Myocyte (in vitro differentiated cells): ENCODE measurements around the gene PLET1. TPM values are rescaled to one million over a fixed set of nuclear protein-coding genes. Genes with fewer than 3 reads are reported as not detected.

ENCODE experiments used
- DNase-seq: peaks from one replicate; pipeline ENCODE4 v3.0.0-alpha.2; 2012; ENCODE audit warnings: low read depth
- total RNA-seq: library from RNA; depleted of rRNA; stranded (reverse); fragments of >200 nt; gene quantifications from 2 replicates; pipeline ENCODE4 v1.2.3, GENCODE V29; 2014

The PLET1 gene
- total RNA-seq, 1 donor from 2014 or later = not detected

GRCh38 chr11:112285841-112286311, 25.2 kb upstream of the PLET1 start:
- no peak for DNase-seq

- no peak for DNase-seq
These were observed 21.1 kb upstream of the PLET1 start for GRCh38 chr11:112281726-112282125.

DNA sequence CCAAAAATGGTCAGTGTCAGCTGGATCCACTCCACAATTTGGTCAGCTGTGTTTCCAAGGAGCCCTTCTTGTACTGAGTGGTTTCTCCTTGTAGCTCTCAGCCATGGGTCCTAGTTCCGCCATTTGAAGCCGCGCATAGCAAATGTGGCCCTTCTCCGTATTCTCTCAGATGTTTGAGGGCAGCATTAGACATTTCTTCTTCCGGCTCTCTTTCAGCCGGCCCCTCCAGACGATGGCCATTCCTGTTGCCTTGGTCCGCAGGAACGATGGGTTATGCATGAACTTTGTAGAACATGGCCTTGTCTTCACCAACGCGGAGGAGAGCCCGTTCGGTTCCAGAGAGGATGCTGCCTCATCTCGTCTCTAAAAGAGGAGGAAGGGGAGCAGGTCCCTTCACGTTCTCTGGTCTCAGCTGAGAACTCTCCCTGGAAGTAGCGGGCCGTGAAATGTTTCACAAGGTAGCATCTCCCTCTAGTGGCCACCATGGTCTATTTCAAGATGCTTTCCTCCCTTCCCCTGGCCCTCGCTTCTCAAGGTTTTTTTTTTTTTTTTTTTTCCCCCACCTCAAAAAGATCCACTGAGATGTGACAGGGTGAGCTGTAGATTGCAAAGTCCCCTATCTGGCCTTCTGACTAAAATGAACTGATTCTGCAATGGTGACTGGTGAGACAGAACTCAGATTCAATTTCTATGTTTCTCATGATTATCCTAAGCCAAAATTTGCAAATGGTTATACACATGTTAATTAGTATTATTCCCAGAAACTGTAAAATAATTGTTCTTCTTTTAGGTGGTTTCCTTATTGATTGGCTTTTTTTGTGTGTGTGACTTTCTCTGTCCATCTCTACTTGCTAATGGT, 19.8 kb upstream of the PLET1 start:
- DNase-seq = peak; percentile 84

- peak; percentile 71 for DNase-seq
These were observed 19.2 kb upstream of the PLET1 start for GRCh38 chr11:112279901-112280267.

DNA sequence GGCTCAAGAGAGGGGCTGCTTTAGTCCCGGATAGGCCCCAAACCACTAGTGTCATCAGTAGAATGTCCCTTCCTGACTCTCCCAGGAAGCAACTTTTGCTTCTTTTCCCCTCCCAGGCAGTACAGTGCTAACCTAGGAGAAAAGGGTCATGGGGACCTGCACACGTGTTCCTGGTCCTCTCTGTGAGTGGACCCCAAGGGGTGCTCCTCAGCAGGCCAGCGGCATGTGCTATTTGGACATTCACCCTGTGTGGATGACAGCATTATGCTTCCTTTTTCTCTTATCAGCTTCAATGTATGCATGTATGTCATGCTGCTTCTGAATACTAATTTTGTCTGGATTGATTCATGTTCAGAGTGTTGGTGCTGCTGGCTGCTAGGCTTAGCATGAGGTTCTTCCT, 18.1 kb upstream of the PLET1 start:
- no peak for DNase-seq

GRCh38 chr11:112277941-112278340, 17.3 kb upstream of the PLET1 start:
- no peak for DNase-seq

- DNase-seq = no peak
These were observed 16.4 kb upstream of the PLET1 start for GRCh38 chr11:112277029-112277428.

GRCh38 chr11:112274007-112274783, 13.5 kb upstream of the PLET1 start:
- no peak for DNase-seq

- DNase-seq = no peak
These were observed 12.4 kb upstream of the PLET1 start for GRCh38 chr11:112273066-112273465.

DNA sequence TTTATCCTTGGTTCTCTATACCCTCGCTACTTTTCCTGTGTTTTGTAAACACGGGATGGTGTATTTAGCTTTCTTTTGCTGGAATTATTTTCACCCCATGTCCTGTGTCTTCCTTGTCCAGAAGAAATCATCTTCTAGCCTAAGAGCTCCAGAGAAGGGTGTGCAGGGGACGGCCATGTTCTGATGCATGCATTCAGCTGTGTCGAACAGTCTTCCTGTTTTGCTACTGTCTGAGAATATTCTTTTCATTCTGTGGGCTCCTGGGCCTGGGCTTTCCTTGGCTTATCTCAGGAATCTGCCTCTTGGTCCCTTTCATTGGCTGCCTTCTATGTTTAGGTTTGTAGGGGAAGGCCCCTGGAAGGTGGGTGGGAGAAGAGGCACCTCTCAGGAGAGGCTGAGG, 10.6 kb upstream of the PLET1 start:
- DNase-seq = no peak

DNA sequence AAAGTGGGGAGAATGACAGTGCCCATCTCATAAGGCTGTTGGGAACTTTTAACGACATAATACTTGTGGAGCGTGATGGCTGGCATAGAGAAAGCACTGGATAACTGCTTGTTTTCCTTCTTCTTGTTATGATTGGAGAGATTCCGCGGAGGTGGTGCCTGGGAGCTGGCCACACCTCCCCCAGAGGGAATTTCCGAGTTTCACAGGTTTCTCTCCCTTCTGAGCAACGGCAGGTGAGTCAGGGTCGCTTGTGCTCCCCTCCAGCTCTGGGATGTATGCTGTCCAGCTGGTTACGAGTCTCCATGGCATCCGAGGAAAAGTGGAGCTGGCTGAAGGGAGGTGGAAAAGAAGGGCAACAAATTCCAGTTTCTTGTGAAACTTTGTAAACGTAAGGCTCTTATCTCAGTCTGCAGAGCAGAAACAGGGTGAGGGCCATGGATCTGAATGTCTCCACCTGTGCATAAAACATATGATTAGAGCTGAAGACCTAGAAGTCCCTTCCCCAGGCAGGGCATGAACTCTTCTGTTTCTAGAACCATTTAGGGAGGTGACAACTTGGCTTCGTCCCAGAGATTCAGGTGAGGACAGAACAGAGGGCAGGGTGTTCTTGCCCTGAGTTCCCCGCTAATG, 10.0 kb upstream of the PLET1 start:
- no peak for DNase-seq

DNA sequence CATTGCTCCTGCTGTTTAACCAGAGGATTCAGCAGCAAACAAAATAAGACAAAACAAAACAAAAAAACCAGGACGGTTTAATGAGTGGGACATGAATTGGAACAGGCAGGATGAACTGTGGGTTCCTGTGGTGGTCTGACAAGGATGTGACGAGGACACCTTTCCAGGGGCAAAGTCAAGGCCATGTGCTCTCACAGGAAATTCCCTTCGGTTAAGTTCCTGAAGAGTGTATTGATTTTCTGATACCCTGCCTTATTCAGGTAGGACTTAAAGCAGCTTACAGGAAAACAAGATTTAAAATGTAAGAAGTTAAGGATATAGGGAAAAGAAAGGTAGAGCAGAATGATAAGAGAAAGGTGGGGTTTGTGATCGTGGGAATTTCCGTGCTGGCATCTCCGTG, 8.5 kb upstream of the PLET1 start:
- DNase-seq = no peak

GRCh38 chr11:112268406-112268805, 7.7 kb upstream of the PLET1 start:
- no peak for DNase-seq

DNA sequence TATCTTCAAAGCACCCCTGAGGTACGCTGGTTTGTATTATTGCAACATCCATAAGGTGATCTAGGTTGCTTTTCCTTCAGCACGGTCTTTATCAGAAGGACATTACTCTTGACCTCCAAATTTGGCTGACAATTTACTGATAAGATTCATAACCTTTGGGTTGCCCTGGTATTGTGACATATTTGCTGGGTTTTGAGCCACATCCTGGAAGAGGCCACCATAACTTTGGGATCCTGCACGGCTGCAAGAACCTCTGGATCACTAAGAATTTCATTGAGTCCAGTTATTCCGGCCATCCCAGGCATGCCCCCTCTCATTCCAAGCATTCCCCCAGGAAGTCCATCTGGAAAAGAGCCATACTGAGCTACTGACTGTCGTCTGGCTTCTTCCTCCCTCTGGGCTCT, 6.5 kb upstream of the PLET1 start:
- no peak for DNase-seq

DNA sequence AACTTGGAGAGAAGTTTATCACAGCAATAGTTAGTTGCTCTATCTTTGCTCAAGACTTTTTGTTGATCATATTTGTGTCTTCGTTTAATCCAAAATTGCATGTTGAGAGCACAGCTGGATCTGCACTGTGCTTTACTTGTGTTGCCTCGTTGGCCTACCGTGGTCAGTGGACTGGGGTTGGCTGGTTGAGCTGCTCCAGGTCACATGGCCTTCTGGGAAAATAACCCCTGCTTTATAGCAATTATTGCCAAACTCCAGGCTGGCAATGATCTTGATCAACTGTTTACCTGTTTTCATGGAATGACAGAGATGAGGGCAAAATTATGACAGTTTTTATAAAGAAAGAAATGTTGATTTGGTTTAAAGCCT, 5.7 kb upstream of the PLET1 start:
- DNase-seq = no peak

- DNase-seq = peak; percentile 41
These were observed 5.2 kb upstream of the PLET1 start for GRCh38 chr11:112265659-112266409.

DNA sequence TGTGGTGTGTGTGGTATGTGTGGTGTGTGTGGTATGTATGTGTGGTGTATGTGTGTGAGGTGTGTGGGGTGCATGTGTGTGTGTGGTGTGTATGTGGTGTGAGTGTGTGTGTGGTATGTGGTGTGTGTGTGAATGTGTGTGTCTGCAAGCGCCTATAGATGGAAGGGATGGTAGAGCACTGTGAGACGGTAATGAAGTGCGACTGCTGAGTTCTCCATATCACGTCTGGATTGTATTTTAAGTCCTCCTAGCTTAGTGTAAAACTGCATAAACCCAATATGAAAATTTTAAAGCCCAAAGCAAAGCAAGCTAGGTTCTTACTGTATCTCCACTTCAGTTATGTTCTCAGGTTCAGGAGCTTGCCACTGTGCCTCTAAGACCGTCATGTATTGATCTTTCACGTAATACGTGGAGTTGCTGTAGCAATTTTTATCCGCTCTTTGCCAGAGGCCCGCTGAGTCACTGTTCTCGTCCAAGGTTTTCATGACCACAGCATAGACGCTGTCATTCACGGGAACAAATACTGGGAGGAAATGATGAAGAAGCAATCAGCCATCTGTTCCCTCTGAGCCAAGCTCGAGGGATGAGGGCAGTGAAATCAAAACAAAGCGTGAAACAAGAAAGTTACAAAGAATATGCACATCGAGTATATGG, 5.5 kb downstream of the PLET1 start:
- DNase-seq = peak; percentile 84

GRCh38 chr11:112253605-112254242, 6.9 kb downstream of the PLET1 start:
- peak; percentile 19 for DNase-seq

GRCh38 chr11:112249871-112250610, 10.6 kb downstream of the PLET1 start:
- DNase-seq = no peak

DNA sequence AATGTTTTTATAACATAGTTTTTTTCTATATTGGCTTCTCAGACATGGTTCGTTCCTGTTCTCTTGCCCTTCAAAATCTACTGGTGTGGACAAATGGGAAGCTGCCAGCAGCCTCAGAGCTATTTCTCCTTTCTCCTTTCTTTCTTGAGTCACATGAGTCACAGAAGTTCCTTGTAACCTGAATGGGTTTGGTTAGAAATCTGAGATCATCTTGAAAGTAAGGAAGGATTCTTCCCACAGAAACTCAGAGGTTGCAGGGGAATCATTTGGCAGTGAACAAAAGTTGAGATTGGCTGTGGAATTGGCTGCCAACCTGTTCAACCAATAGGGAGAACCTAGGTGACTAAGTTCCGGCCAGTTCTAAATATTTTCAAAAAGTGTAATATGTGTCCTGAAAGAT, 12.5 kb downstream of the PLET1 start:
- DNase-seq = peak; percentile 42
